Tibial nerve (tissue), 3 donors: ENCODE data around the gene LNP1.

ENCODE experiments used
- POLR2A ChIP-seq, 2 donors: fragments of 450-650 bp; IDR thresholded peaks; one replicate each; pipeline ENCODE4 v1.6.1; 2017; ENCODE audit warnings: antibody characterized with exemption in 2 of 2, mild to moderate bottlenecking in 2 of 2, moderate library complexity in 2 of 2
- TF ChIP-seq, protein P1 (sequence below), 5 experiments: fragments of 200-600 bp in 3 of 5; fragments of 450-650 bp in 2 of 5; sonication (generic) in 3 of 5; IDR thresholded peaks; one replicate each; pipeline ENCODE4 v1.5.1; 2016 to 2019; ENCODE audit warnings: antibody characterized with exemption in 5 of 5, mild to moderate bottlenecking in 3 of 5, moderate library complexity in 2 of 5

DNA sequence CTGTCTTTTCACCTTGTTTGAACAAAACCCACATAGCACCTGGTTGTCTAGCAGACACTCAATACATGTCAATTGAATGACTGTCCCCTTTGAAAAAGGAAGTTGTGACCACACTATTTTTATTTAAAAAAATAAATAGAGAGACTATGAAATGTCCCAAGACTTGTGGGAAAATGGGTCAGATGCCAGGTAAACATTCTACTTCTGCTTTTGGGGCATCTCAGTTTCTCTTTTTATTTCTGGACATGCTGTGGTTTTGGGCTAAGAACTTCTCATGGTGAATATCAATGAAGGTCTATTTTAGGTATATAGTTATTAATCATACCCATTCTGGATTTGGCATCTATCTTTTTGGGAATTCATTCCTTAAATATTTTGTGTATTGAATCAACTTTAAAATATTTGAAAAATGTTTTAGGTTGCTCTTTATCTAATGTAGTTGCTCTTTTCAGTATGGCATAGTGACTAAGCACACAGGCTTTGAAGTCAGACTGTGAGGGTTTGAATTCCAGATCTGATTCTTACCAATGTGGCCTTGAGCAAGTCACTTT is 95.4 kb downstream of the LNP1 start:
- TF ChIP-seq, protein P1, sequence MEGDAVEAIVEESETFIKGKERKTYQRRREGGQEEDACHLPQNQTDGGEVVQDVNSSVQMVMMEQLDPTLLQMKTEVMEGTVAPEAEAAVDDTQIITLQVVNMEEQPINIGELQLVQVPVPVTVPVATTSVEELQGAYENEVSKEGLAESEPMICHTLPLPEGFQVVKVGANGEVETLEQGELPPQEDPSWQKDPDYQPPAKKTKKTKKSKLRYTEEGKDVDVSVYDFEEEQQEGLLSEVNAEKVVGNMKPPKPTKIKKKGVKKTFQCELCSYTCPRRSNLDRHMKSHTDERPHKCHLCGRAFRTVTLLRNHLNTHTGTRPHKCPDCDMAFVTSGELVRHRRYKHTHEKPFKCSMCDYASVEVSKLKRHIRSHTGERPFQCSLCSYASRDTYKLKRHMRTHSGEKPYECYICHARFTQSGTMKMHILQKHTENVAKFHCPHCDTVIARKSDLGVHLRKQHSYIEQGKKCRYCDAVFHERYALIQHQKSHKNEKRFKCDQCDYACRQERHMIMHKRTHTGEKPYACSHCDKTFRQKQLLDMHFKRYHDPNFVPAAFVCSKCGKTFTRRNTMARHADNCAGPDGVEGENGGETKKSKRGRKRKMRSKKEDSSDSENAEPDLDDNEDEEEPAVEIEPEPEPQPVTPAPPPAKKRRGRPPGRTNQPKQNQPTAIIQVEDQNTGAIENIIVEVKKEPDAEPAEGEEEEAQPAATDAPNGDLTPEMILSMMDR (IDR thresholded peaks at IDR 0.05) = no peak
- no peak for TF ChIP-seq POLR2A (IDR thresholded peaks at IDR 0.05)
